NT2/D1 (cell line): ENCODE measurements around the gene POU2F2.

Experiments used
- YY1 ChIP-seq: IDR thresholded peaks from 2 replicates; pipeline ENCODE4 v1.6.1; 2011; ENCODE audit not compliant: insufficient read length, insufficient read depth
- ZNF274 ChIP-seq: IDR thresholded peaks from 2 replicates; pipeline ENCODE4 v1.6.1; 2011; ENCODE audit warnings: mild to moderate bottlenecking, low read depth, low read length

DNA sequence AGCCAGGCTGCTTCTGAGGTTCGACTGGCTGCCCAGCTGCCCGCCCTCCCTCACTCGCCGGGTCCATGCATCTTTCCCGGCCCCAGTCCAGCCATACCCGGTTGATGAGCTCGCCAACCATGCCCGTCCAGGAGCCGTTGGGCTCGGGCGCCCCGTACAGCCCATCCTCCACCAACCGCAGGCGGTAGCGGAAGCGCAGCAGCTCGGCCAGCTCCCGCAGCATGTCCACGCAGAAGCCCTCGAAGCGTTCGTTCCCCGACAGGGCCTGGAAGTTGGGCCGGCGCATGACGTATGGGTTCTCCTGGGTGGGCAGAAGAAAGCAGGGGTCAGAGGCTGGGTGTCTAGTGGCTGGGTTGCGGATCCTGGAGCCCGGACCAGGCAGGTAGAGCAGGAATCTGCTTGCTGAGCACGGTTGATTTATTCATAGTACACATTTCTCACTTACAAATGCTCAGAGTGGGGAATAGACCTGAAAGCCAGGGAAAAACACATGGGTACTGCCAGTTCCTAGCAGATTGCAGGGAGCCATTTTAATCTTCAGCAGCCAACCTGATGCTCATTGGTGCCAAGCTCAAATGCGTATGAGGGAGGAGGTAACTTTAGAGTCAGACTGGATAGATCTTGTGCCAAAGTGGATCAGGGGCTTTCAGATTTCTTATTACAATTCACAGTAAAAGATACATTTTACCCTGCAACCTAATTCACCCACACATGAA is 89.6 kb downstream of the POU2F2 start:
- TF ChIP-seq ZNF274 (no peak), YY1 (no peak)
